ENCODE results near the gene CHST11.

Gene CHST11

GRCh38 chr12:104456417-104456949 is at the start of gene CHST11:
Gene CHST11, plus strand, starts transcription at chr12:104456948.
- Histone ChIP-seq H3K36me3 (ENCODE audit: control insufficient read depth, insufficient read depth, low read length) (no peaks in the 10 kb centered on the region), H3K4me1 (ENCODE audit: control insufficient read depth, insufficient read depth, low read length) (peaks cover 15% of the 10 kb centered on the region), H3K9ac (ENCODE audit: low read length) (peak within 1 kb of the TSS; percentile 52), H3K4me3 (ENCODE audit: low read length) (peak within 1 kb of the TSS; percentile 32), H3K9me3 (ENCODE audit: control insufficient read depth, low read length) (no peaks in the 10 kb centered on the region), H3K27me3 (ENCODE audit: control insufficient read depth, insufficient read depth, low read length) (peaks cover 53% of the 10 kb centered on the region)

GRCh38 chr12:104407438-104407837 is 49.3 kb upstream of the CHST11 start:
- H3K9ac ChIP-seq (ENCODE audit: low read length) = no peak overlapping the region
- no peaks in the 10 kb centered on the region for H3K9me3 ChIP-seq (ENCODE audit: control insufficient read depth, low read length)
- no peaks in the 10 kb centered on the region for H3K27me3 ChIP-seq (ENCODE audit: control insufficient read depth, insufficient read depth, low read length)
- H3K4me3 ChIP-seq (ENCODE audit: low read length) = no peak overlapping the region
- H3K4me1 ChIP-seq (ENCODE audit: control insufficient read depth, insufficient read depth, low read length) = peaks cover 6% of the 10 kb centered on the region
- no peaks in the 10 kb centered on the region for H3K36me3 ChIP-seq (ENCODE audit: control insufficient read depth, insufficient read depth, low read length)

GRCh38 chr12:104407922-104408321 is 48.8 kb upstream of the CHST11 start:
- Histone ChIP-seq H3K27me3 (ENCODE audit: control insufficient read depth, insufficient read depth, low read length) (no peaks in the 10 kb centered on the region), H3K9ac (ENCODE audit: low read length) (no peak overlapping the region), H3K36me3 (ENCODE audit: control insufficient read depth, insufficient read depth, low read length) (no peaks in the 10 kb centered on the region), H3K4me3 (ENCODE audit: low read length) (no peak overlapping the region), H3K9me3 (ENCODE audit: control insufficient read depth, low read length) (no peaks in the 10 kb centered on the region), H3K4me1 (ENCODE audit: control insufficient read depth, insufficient read depth, low read length) (peaks cover 6% of the 10 kb centered on the region)

GRCh38 chr12:104410326-104410725 is 46.4 kb upstream of the CHST11 start:
- Histone ChIP-seq H3K9ac (ENCODE audit: low read length) (no peak overlapping the region), H3K4me3 (ENCODE audit: low read length) (no peak overlapping the region), H3K9me3 (ENCODE audit: control insufficient read depth, low read length) (no peaks in the 10 kb centered on the region), H3K4me1 (ENCODE audit: control insufficient read depth, insufficient read depth, low read length) (peaks cover 6% of the 10 kb centered on the region), H3K27me3 (ENCODE audit: control insufficient read depth, insufficient read depth, low read length) (no peaks in the 10 kb centered on the region), H3K36me3 (ENCODE audit: control insufficient read depth, insufficient read depth, low read length) (no peaks in the 10 kb centered on the region)

- H3K9ac ChIP-seq (ENCODE audit: low read length) = no peak overlapping the region
- H3K4me3 ChIP-seq (ENCODE audit: low read length) = no peak overlapping the region
- H3K27me3 ChIP-seq (ENCODE audit: control insufficient read depth, insufficient read depth, low read length) = no peaks in the 10 kb centered on the region
- H3K9me3 ChIP-seq (ENCODE audit: control insufficient read depth, low read length) = no peaks in the 10 kb centered on the region
- peaks cover 6% of the 10 kb centered on the region for H3K4me1 ChIP-seq (ENCODE audit: control insufficient read depth, insufficient read depth, low read length)
- H3K36me3 ChIP-seq (ENCODE audit: control insufficient read depth, insufficient read depth, low read length) = no peaks in the 10 kb centered on the region
Observed at GRCh38 chr12:104410786-104411185, 46.0 kb upstream of the CHST11 start.

- Histone ChIP-seq H3K36me3 (ENCODE audit: control insufficient read depth, insufficient read depth, low read length) (no peaks in the 10 kb centered on the region), H3K27me3 (ENCODE audit: control insufficient read depth, insufficient read depth, low read length) (no peaks in the 10 kb centered on the region), H3K9ac (ENCODE audit: low read length) (no peak overlapping the region), H3K4me3 (ENCODE audit: low read length) (no peak overlapping the region), H3K4me1 (ENCODE audit: control insufficient read depth, insufficient read depth, low read length) (peaks cover 6% of the 10 kb centered on the region), H3K9me3 (ENCODE audit: control insufficient read depth, low read length) (no peaks in the 10 kb centered on the region)
Observed at GRCh38 chr12:104411826-104412641, 44.7 kb upstream of the CHST11 start.

GRCh38 chr12:104412681-104413080 is 44.1 kb upstream of the CHST11 start:
- Histone ChIP-seq H3K27me3 (ENCODE audit: control insufficient read depth, insufficient read depth, low read length) (no peaks in the 10 kb centered on the region), H3K4me3 (ENCODE audit: low read length) (no peak overlapping the region), H3K9me3 (ENCODE audit: control insufficient read depth, low read length) (no peaks in the 10 kb centered on the region), H3K9ac (ENCODE audit: low read length) (no peak overlapping the region), H3K36me3 (ENCODE audit: control insufficient read depth, insufficient read depth, low read length) (no peaks in the 10 kb centered on the region), H3K4me1 (ENCODE audit: control insufficient read depth, insufficient read depth, low read length) (peaks cover 6% of the 10 kb centered on the region)

- no peak overlapping the region for H3K4me3 ChIP-seq (ENCODE audit: low read length)
- H3K9me3 ChIP-seq (ENCODE audit: control insufficient read depth, low read length) = no peaks in the 10 kb centered on the region
- no peaks in the 10 kb centered on the region for H3K27me3 ChIP-seq (ENCODE audit: control insufficient read depth, insufficient read depth, low read length)
- no peak overlapping the region for H3K9ac ChIP-seq (ENCODE audit: low read length)
- H3K36me3 ChIP-seq (ENCODE audit: control insufficient read depth, insufficient read depth, low read length) = no peaks in the 10 kb centered on the region
- H3K4me1 ChIP-seq (ENCODE audit: control insufficient read depth, insufficient read depth, low read length) = peaks cover 6% of the 10 kb centered on the region
Observed at GRCh38 chr12:104413330-104413729, 43.4 kb upstream of the CHST11 start.

GRCh38 chr12:104414581-104415341 is 42.0 kb upstream of the CHST11 start:
- Histone ChIP-seq H3K9ac (ENCODE audit: low read length) (no peak overlapping the region), H3K36me3 (ENCODE audit: control insufficient read depth, insufficient read depth, low read length) (no peaks in the 10 kb centered on the region), H3K4me3 (ENCODE audit: low read length) (no peak overlapping the region), H3K9me3 (ENCODE audit: control insufficient read depth, low read length) (no peaks in the 10 kb centered on the region), H3K27me3 (ENCODE audit: control insufficient read depth, insufficient read depth, low read length) (no peaks in the 10 kb centered on the region), H3K4me1 (ENCODE audit: control insufficient read depth, insufficient read depth, low read length) (no peaks in the 10 kb centered on the region)

GRCh38 chr12:104415342-104415980 is 41.3 kb upstream of the CHST11 start:
- H3K9ac ChIP-seq (ENCODE audit: low read length) = no peak overlapping the region
- H3K4me1 ChIP-seq (ENCODE audit: control insufficient read depth, insufficient read depth, low read length) = no peaks in the 10 kb centered on the region
- no peaks in the 10 kb centered on the region for H3K36me3 ChIP-seq (ENCODE audit: control insufficient read depth, insufficient read depth, low read length)
- no peak overlapping the region for H3K4me3 ChIP-seq (ENCODE audit: low read length)
- no peaks in the 10 kb centered on the region for H3K27me3 ChIP-seq (ENCODE audit: control insufficient read depth, insufficient read depth, low read length)
- H3K9me3 ChIP-seq (ENCODE audit: control insufficient read depth, low read length) = no peaks in the 10 kb centered on the region

- Histone ChIP-seq H3K4me1 (ENCODE audit: control insufficient read depth, insufficient read depth, low read length) (no peaks in the 10 kb centered on the region), H3K27me3 (ENCODE audit: control insufficient read depth, insufficient read depth, low read length) (no peaks in the 10 kb centered on the region), H3K36me3 (ENCODE audit: control insufficient read depth, insufficient read depth, low read length) (no peaks in the 10 kb centered on the region), H3K4me3 (ENCODE audit: low read length) (no peak overlapping the region), H3K9me3 (ENCODE audit: control insufficient read depth, low read length) (no peaks in the 10 kb centered on the region), H3K9ac (ENCODE audit: low read length) (no peak overlapping the region)
Observed at GRCh38 chr12:104416136-104416535, 40.6 kb upstream of the CHST11 start.

GRCh38 chr12:104416585-104416984 is 40.2 kb upstream of the CHST11 start:
- Histone ChIP-seq H3K4me1 (ENCODE audit: control insufficient read depth, insufficient read depth, low read length) (no peaks in the 10 kb centered on the region), H3K9ac (ENCODE audit: low read length) (no peak overlapping the region), H3K27me3 (ENCODE audit: control insufficient read depth, insufficient read depth, low read length) (no peaks in the 10 kb centered on the region), H3K9me3 (ENCODE audit: control insufficient read depth, low read length) (no peaks in the 10 kb centered on the region), H3K4me3 (ENCODE audit: low read length) (no peak overlapping the region), H3K36me3 (ENCODE audit: control insufficient read depth, insufficient read depth, low read length) (no peaks in the 10 kb centered on the region)
